Activated CD4-positive, alpha-beta T cell treated with anti-CD3 and anti-CD28 coated beads for 48 hours (primary cell): ENCODE results near the gene STAT4.
A peak's percentile ranks its signal among the peaks of the same experiment; 100 is the strongest.

Experiments
- DNase-seq: peaks from one replicate; pipeline ENCODE4 v3.0.0-alpha.2; 2020

STAT4 gene

GRCh38 chr2:190988910-190989309, 161.9 kb downstream of the STAT4 start:
- DNase-seq: no peak

DNA sequence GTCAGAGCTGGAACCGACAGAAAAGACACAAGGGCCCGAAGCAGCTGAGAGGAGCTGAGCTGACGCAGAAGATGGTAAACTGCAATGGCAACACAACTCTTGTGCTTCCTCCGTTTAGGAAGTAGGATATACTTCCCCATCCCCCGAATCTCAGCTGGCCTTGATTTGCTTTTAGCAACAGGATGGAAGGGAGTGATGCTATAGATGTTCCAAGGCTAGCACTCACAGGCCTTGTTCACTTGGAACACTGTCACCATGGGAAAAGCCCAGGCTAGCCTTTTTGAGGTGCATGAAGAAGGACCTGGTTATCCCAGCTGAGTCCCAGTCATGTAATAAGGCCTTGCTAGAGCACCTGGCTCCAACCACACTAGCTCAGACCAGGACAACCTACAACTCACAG, 162.9 kb downstream of the STAT4 start:
- DNase-seq: no peak

DNA sequence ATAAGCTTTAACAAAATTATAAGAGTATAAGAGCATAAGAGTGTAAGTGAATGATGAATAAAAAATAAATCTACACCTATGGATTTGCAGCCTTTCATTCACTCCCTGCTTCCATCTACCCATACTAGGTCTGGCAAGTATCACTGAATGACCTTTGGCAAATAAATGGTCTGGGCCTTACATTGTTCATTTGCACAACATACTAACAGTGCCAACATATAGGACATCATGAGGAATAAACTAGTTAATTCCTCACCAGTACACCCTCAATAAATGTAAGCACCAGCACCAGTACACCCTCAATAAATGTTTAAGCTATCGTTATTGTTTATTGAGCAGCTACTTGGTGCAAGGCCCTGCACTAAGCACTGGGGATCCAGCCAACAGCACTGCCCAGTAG, 163.7 kb downstream of the STAT4 start:
- no peak for DNase-seq

GRCh38 chr2:190986221-190986953, 164.4 kb downstream of the STAT4 start:
- no peak for DNase-seq

GRCh38 chr2:190984595-190984994, 166.2 kb downstream of the STAT4 start:
- peak; percentile 33 for DNase-seq

DNA sequence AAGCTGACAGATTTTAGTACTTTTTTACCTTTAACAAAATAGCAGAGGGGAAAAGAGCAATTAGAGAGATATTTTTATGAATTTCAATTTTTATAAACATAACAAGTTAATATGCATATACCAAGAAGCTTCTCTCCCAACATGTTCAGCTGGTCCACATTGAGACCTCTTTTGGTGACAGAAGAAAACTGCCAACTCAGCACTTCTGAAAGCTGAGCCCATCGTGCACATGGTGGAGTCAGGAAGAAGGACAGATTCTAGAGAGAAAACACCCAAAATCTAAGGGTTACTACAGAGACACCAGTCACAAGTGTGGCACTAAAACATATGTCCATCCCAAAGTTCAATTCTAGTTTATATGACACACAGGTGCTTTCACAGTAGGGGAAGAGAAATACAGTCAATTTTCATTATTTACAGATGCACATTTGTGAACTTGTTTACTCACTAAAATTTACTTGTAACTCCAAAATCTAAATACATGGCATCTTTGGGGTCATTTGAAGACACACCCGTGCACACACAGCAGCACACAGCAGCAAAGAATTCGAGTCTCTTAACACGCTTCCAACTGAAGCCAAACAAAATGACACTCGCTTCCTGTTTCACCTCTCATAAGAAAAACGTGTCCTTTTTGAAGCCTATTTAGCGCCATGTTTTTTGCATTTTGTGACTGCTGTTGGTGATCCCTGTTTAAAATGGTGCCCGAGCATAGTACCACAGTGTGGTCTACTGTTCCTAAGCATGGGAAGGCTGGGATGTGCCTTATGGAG, 168.3 kb downstream of the STAT4 start:
- DNase-seq: no peak

DNA sequence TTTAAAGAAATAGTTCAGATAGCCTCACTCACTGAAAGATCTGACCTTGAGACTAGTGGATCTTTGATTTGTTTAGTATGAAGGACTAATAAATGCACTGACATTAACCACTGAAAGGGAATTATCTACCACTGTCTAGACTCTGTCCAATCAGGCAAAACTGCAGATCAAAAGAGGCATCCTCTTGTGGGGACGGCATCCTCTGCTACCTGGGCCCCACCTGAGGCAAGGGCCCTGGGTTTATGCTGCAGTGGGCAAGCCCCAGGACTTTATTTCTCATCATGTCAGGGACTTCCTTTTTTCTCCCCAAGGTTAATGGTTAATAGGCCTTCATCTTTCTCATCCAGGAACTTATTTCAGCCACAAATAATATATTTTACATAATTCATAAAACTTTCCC, 169.1 kb downstream of the STAT4 start:
- DNase-seq: no peak

DNA sequence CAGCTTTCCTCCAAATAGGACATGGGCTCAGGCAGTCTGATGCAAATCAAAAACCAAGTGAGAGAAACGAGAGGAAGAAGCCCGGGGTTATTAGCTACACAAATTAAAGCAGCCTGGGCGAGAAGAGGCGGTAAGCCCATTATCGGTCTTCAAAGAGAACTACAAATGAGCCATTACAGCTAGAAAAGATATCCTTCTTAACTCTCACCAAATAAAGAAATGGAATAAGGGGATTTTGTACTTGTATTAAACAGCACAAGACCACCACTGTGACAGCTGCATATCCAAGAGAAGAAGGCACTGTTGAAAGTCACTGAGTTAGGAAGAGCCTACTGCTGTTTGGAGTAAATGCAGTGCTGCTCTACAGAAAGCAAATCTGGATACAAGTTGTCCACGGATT, 169.5 kb downstream of the STAT4 start:
- DNase-seq: no peak

DNA sequence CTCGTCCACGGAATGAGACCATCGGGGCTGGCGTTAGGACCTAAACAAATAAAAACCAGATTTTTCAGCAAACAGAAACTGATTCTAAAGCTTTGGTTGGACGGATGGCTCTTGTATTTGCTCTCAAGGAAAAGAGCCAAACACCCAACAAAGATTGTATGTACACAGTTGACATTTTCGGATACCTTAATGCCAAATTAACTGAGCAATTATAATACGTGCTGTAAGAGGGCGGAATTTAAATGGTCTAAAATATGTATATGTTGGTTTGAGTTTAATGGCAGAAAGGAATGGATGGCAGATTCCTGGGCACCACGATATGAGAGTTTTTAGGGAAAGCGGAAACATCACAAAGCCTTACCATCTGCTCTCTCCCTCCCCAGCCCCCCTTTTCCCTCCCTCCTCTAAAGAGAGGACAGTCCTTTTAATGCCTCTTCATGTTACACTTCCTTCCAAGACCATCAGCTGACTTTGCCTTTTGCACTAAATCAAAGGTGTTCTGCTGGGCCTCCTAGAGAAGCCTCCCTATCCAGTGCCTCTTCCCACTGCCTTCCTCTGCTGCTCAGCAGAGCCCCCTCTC, 170.1 kb downstream of the STAT4 start:
- no peak for DNase-seq

- no peak for DNase-seq
Measured at GRCh38 chr2:190979906-190980629, 170.7 kb downstream of the STAT4 start.
